ENCODE measurements around the gene FRA10AC1. TPM values are rescaled to one million over a fixed set of nuclear protein-coding genes. Genes with fewer than 3 reads are reported as not detected.

The FRA10AC1 gene
- total RNA-seq, 1 experiment from 2014 or later, result 12.4 TPM

DNA sequence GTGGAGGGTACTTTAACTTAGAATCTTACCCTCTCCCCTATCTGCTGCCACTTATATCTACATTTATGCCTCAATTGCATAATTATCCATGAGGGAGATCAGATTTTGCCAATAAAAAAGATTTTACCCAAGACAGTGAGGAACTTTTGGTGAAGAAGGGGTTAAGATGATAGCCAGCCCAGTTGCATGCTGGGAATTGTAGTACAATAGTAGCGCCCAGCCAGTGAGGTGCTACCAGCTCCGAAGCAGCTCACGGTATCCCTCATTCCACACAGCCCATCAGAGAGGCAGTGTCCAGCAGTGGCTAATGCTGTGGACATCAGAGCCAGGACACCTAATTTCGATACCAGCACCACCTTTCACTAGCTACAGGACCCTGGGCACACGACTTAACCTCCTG lies 49.4 kb upstream of the FRA10AC1 start:
- Histone ChIP-seq H4K8ac (replicated peaks; ENCODE audit: insufficient read length, low read depth, low read length) (no peak overlapping the region), H4K20me1 (ENCODE audit: control insufficient read depth, insufficient read depth, insufficient read length) (no peaks in the 10 kb centered on the region), H3K23me2 (ENCODE audit: insufficient read length, low read depth, low read length, poor library complexity, severe bottlenecking) (no peaks in the 10 kb centered on the region), H3K4me1 (ENCODE audit: insufficient read depth, low read length) (peaks cover 7% of the 10 kb centered on the region; the same call in 1 of the 2 replicates), H2BK5ac (ENCODE audit: insufficient read length, low read length) (no peak overlapping the region), H2BK20ac (ENCODE audit: low read depth, low read length, poor library complexity, severe bottlenecking) (no peak overlapping the region), H3K79me1 (ENCODE audit: insufficient read depth, low read depth, low read length, poor library complexity, severe bottlenecking) (no peaks in the 10 kb centered on the region), H2BK120ac (ENCODE audit: low read depth, low read length, poor library complexity, severe bottlenecking) (no peak overlapping the region), H4K91ac (ENCODE audit: insufficient read length, low read depth, low read length) (no peak overlapping the region), H2BK12ac (ENCODE audit: insufficient read length, low read depth, low read length) (no peak overlapping the region), H3K56ac (ENCODE audit: insufficient read length, low read depth, low read length) (no peak overlapping the region), H3K4me2 (ENCODE audit: insufficient read depth, insufficient read length, low read length) (peak overlapping the region; percentile 47), H3T11ph (ENCODE audit: low read length) (no peak overlapping the region), H2AFZ (ENCODE audit: low read length) (no peak overlapping the region), H3K18ac (ENCODE audit: insufficient read length, low read depth, low read length) (no peak overlapping the region), H2AK5ac (ENCODE audit: insufficient read length, low read length) (no peak overlapping the region), H3K23ac (ENCODE audit: insufficient read length, low read depth, low read length) (no peak overlapping the region), H2BK15ac (ENCODE audit: low read depth, low read length) (no peak overlapping the region), H3K9me3 (ENCODE audit: control insufficient read depth, low read depth, low read length) (no peaks in the 10 kb centered on the region), H3K27me3 (ENCODE audit: insufficient read depth, low read length) (no peaks in the 10 kb centered on the region), H3K27ac (ENCODE audit: insufficient read length, low read depth, low read length) (no peak overlapping the region), H3K4ac (ENCODE audit: low read depth, low read length) (no peak overlapping the region), H3K79me2 (ENCODE audit: insufficient read depth, low read length) (no peaks in the 10 kb centered on the region), H3K14ac (ENCODE audit: insufficient read depth, low read length) (no peak overlapping the region), H4K5ac (ENCODE audit: insufficient read length, low read depth, low read length) (no peak overlapping the region), H3K9ac (ENCODE audit: extremely low read depth, insufficient read length, low read length) (no peak overlapping the region)
- peaks cover 85 to 87% of the 10 kb centered on the region in 2 experiments for H3K4me1 Mint-ChIP-seq
- peak; percentile 65 for DNase-seq
- no peaks in the 10 kb centered on the region for H3K36me3 Mint-ChIP-seq (ENCODE audit: insufficient read depth in 1 of 3, low read depth in 3 of 3)
- H3K27me3 Mint-ChIP-seq (ENCODE audit: low read depth), result peaks cover 27% of the 10 kb centered on the region
- no peaks in the 10 kb centered on the region; a peak in 2 of 5 replicates for H3K9me3 Mint-ChIP-seq
- no CpG with 5 or more reads among the region's 5 CpGs for WGBS (ENCODE audit: extremely low coverage, insufficient read length, low lambda C conversion rate)
- H3K4me3 Mint-ChIP-seq, result peak overlapping the region; percentile 21 to 43; a peak in 2 of 5 replicates
- no peak for TF ChIP-seq CTCF (conservative IDR thresholded peaks at IDR 0.05)
- H3K27ac Mint-ChIP-seq, result no peak overlapping the region
